ENCODE results near the gene CAPN13.

The CAPN13 gene

DNA sequence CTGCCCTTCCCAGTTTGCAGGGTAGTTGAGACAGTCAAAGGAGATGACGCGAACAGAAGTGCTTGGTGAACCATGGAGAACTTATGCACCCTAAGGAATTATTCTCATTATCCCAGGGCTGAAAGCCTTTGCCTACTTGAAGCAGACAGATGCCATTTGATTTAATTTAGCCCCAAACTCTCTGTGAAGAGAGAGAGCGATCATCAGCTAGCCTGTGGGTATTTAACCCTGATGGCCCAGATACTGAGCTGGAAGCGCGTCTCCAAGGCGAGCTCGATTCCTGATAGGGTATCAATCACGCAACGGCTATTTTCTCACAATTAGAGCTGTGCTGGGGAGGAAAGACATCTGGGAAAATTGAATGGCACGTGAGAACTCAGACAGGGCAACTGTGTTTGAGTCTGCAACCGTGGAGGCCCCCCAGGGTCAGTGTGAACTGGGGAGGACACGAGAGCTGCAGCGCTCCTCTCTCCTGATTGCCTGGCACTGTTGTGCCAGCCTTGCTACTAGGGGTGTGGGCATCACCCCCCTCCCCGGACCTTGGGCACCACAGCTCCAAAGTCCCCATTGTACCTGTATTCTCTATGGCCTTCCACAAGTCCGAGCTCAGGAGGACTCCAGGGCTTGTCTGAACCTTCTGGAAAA lies 73.2 kb downstream of the CAPN13 start:
- TF ChIP-seq TAF1 (IDR thresholded peaks at IDR 0.05; ENCODE audit: borderline replicate concordance, insufficient read depth, low read length) (no peak), FOXP2 (optimal IDR thresholded peaks at IDR 0.05; ENCODE audit: borderline replicate concordance, extremely low read depth, extremely low read length, insufficient read depth) (no peak), POLR2AphosphoS5 (IDR thresholded peaks at IDR 0.05; ENCODE audit: low read depth, low read length) (no peak), SIN3A (IDR thresholded peaks at IDR 0.05; ENCODE audit: borderline replicate concordance, insufficient read depth, low read length) (no peak)
- TF ChIP-seq, protein P1, sequence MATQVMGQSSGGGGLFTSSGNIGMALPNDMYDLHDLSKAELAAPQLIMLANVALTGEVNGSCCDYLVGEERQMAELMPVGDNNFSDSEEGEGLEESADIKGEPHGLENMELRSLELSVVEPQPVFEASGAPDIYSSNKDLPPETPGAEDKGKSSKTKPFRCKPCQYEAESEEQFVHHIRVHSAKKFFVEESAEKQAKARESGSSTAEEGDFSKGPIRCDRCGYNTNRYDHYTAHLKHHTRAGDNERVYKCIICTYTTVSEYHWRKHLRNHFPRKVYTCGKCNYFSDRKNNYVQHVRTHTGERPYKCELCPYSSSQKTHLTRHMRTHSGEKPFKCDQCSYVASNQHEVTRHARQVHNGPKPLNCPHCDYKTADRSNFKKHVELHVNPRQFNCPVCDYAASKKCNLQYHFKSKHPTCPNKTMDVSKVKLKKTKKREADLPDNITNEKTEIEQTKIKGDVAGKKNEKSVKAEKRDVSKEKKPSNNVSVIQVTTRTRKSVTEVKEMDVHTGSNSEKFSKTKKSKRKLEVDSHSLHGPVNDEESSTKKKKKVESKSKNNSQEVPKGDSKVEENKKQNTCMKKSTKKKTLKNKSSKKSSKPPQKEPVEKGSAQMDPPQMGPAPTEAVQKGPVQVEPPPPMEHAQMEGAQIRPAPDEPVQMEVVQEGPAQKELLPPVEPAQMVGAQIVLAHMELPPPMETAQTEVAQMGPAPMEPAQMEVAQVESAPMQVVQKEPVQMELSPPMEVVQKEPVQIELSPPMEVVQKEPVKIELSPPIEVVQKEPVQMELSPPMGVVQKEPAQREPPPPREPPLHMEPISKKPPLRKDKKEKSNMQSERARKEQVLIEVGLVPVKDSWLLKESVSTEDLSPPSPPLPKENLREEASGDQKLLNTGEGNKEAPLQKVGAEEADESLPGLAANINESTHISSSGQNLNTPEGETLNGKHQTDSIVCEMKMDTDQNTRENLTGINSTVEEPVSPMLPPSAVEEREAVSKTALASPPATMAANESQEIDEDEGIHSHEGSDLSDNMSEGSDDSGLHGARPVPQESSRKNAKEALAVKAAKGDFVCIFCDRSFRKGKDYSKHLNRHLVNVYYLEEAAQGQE (IDR thresholded peaks at IDR 0.05; ENCODE audit: insufficient read depth in 1 of 2, low read depth in 2 of 2, low read length in 2 of 2) = no peak

DNA sequence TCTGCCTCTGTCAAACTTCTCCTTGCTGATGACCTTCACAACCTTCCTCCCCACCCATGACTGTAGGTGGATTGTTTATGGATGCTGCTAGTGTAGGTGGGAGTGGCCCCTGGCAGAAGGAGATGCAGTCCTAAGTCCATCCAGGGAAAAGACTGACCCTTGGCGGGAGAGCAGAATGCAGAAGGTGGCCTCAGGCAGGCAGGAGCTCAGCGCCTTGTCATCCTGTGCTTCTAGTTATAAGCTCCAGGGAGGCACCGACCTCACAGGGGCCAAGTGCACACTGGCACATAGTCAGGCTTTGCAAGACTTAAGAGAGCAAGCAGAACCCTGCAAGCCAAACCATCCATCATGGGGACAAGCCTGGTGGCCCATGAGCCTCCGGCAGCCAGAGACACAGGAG lies 74.4 kb downstream of the CAPN13 start:
- no peak for TF ChIP-seq POLR2AphosphoS5 (IDR thresholded peaks at IDR 0.05; ENCODE audit: low read depth, low read length)
- TF ChIP-seq FOXP2 (optimal IDR thresholded peaks at IDR 0.05; ENCODE audit: borderline replicate concordance, extremely low read depth, extremely low read length, insufficient read depth) = no peak
- no peak for TF ChIP-seq TAF1 (IDR thresholded peaks at IDR 0.05; ENCODE audit: borderline replicate concordance, insufficient read depth, low read length)
- TF ChIP-seq SIN3A (IDR thresholded peaks at IDR 0.05; ENCODE audit: borderline replicate concordance, insufficient read depth, low read length) = no peak
- TF ChIP-seq, protein P1 (IDR thresholded peaks at IDR 0.05; ENCODE audit: insufficient read depth in 1 of 2, low read depth in 2 of 2, low read length in 2 of 2) = no peak

- TF ChIP-seq, protein P1 (IDR thresholded peaks at IDR 0.05; ENCODE audit: insufficient read depth in 1 of 2, low read depth in 2 of 2, low read length in 2 of 2) = no peak
- no peak for TF ChIP-seq TAF1 (IDR thresholded peaks at IDR 0.05; ENCODE audit: borderline replicate concordance, insufficient read depth, low read length)
- TF ChIP-seq FOXP2 (optimal IDR thresholded peaks at IDR 0.05; ENCODE audit: borderline replicate concordance, extremely low read depth, extremely low read length, insufficient read depth) = no peak
- no peak for TF ChIP-seq SIN3A (IDR thresholded peaks at IDR 0.05; ENCODE audit: borderline replicate concordance, insufficient read depth, low read length)
- no peak for TF ChIP-seq POLR2AphosphoS5 (IDR thresholded peaks at IDR 0.05; ENCODE audit: low read depth, low read length)
Measured at GRCh38 chr2:30732376-30732775, 74.9 kb downstream of the CAPN13 start.

- TF ChIP-seq, protein P1 (IDR thresholded peaks at IDR 0.05; ENCODE audit: insufficient read depth in 1 of 2, low read depth in 2 of 2, low read length in 2 of 2) = no peak
- no peak for TF ChIP-seq SIN3A (IDR thresholded peaks at IDR 0.05; ENCODE audit: borderline replicate concordance, insufficient read depth, low read length)
- TF ChIP-seq FOXP2 (optimal IDR thresholded peaks at IDR 0.05; ENCODE audit: borderline replicate concordance, extremely low read depth, extremely low read length, insufficient read depth) = no peak
- no peak for TF ChIP-seq TAF1 (IDR thresholded peaks at IDR 0.05; ENCODE audit: borderline replicate concordance, insufficient read depth, low read length)
- no peak for TF ChIP-seq POLR2AphosphoS5 (IDR thresholded peaks at IDR 0.05; ENCODE audit: low read depth, low read length)
Measured at GRCh38 chr2:30731706-30732105, 75.5 kb downstream of the CAPN13 start.

Measured in PFSK-1 (cell line).